ENCODE measurements around the gene GLOD4.
"Not testable (repeated sequence)": the region's sequence is repeated elsewhere in the genome, so short reads cannot be mapped to it uniquely, and the experiment has no call there.

The GLOD4 gene

GRCh38 chr17:801660-802059 is 19.6 kb upstream of the GLOD4 start:
- no peak for DNase-seq

DNA sequence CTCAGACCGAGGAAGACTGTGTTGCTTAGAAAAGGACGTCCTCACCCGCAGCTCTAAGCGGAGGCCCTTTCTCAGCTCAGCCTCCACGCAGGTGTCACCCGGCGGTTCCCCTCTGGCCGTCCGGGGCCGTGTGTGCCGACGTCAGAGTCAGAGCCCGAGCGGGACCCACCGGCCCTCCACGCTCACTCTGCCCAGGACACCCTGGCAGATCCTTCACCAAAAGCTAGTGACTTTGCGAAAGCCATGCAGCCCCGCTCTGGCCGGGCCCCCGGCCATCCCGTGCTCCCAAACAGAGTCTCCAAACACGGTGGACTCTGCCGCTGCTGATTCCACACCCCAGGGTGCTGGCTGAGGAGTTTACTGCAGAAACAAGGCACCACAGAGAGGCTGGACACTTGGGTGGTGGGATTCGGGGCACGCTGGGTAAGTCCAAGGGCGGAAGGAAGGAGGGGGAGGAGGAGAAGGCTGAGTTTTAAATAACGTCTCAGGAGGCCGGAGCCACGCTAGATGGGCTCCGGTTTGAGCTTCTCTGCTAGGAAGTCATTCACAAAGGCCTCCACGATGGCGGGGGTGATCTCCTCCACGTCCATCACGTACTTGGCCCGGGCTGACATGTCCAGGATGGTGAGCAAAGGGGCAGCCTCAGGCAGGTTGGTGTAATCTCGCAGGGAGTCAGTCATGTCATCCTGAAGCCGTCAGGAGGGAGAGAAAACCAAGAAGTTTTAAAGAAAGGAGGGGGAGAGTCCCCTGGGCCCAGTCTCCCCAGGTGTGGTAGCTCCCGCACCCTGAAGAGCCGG is 18.6 kb upstream of the GLOD4 start:
- DNase-seq: no peak

DNA sequence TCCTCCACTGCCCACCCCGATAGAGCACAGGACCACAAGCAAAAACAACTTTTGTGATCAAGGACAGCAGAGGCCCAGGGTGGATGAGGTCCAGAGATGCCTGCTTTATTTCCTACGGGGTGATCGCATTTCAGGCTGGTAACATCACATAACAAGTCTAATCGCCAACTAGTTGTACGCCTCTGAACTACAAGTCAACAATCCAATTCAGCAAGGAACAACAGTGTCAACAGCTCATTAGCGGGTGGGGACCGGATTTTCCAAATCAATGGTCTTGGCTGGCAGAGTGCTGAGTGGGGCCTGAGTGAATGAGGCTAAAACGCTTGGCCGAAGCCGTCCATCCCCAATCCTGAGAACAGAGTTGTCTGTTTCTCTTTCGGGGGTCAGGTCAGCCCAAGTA is 17.2 kb upstream of the GLOD4 start:
- DNase-seq: no peak

DNA sequence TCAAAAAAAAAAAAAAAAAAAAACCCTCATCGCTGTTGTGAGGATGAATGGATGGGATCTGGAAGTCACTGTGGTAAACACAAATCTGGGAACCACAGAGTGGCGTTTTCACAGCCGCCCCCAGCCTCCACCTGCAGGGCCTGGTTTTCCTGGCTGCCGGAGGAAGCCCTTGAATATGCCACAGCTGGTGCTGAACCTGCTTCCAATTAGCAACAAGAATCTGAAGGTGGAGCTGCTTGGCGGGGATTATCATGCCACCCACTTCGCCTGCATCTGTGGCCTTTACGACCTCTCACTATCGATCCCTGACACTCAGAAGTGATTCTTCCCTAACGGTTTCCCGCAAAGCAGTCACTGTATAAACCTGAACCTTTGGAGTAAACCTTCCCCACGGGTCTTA is 16.2 kb upstream of the GLOD4 start:
- no peak for DNase-seq

DNA sequence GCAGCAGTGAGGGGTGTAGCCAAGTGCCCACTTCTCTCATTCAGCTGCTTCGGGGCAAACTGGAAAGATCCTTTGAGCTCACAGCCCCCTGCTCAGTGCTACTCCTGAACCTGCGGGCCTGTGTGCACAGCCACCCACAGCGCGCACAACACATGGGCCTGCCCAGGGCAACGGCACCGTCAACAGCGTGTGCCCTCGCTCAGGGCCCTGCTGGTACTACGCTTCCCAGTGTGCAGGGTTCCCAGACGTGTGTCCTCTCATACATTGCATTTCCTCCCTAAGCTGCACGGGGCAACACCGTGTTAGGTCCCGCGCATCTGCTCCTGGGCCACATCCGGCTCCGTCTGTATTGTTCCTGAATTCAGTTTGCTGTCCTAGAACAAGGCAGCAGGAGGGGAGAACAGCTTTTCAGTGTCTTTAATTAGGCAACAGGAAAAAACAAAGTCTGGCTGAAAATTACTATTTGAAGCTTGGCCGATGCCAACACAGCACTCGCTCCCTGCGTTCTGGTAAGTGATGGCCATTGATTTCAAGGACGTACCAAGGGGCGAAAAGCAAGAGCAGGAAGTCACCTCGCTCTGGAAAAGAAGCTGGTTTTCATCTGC is 15.3 kb upstream of the GLOD4 start:
- DNase-seq: no peak

GRCh38 chr17:796609-797008 is 14.5 kb upstream of the GLOD4 start:
- DNase-seq: no peak

DNA sequence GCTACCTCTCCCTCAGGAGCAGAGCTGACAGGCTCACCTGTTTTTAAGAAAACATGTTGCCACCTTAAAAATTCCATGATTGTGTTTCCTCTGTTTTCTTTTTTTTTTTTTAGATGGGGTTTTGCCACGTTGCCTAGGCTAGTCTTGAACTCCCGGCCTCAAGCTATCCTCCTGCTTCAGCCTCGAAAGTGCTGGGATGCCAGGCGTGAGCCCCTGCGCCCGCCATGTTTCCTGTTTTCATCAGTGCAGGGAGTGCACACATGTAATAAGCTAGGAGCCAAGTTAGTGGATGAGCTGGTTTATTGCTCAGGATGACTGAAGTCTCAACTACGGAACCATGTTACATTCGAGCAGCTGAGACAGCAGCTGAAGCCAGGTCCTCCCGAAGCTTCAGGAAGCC is 13.6 kb upstream of the GLOD4 start:
- DNase-seq: no peak

GRCh38 chr17:795276-795675 is 13.2 kb upstream of the GLOD4 start:
- no peak for DNase-seq

DNA sequence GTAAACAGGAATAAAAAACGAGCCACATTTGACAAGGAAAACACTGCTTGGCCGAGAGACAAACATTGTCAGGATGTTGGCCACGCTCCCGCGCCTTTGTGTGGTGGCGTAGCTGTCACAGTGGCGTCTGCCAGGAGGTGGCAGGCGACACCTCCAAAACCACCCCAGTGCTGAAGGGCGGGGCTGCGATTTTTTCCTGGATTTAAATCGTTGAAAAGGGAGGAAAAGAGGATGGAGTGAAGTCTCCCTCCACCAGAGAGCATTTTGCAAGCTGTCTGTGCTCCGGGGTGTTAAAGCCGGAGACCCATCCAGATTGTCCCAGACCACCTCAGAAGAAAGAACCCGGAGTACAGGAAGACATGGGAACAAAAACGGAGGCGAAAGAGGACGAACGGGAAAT is 12.8 kb upstream of the GLOD4 start:
- peak; percentile 57 for DNase-seq

- DNase-seq: no peak
These were observed 10.2 kb upstream of the GLOD4 start for GRCh38 chr17:792277-792676.

- no peak for DNase-seq
These were observed 9.7 kb upstream of the GLOD4 start for GRCh38 chr17:791829-792228.

GRCh38 chr17:790874-791247 is 8.8 kb upstream of the GLOD4 start:
- not testable (repeated sequence) for DNase-seq

DNA sequence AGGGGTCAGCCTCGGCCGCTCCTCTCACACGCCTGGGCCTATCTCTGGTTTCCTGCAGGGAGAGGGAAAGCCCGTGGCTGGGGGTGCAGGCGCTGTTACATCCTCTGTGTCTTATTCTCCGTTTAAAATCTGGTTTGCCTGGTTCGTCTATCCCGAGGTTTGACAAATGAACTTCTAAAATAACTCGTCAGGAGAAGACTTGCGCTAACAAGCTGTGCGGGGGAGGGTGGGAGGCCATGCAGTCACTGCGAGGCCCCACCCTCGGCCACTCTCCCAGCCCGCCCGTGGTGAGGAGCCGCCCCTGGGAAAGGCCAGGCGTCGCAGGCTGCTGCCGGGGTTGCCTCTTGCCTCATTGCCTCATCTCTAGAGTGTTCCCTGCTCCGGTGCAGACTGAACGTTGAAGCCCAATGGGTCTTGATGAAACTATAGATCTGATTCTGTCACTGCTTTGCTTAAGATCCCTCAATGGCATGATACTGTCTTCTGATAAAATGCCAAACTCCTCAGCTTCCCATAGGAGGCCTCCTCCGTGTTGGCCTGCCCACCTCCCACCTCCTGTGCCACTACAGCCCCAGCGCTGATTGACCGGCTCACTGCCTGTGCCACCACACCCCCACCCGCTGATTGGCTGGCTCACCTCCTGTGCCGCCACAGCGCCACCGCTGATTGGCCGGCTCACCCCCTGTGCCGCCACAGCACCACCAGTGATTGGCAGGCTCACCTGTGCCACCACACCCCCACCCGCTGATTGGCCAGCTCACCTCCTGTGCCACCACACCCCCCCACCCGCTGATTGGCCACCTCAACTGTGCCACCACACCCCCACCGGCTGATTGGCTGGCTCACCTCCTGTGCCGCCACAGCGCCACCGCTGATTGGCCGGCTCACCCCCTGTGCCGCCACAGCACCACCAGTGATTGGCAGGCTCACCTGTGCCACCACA is 8.1 kb upstream of the GLOD4 start:
- not testable (repeated sequence) for DNase-seq

DNA sequence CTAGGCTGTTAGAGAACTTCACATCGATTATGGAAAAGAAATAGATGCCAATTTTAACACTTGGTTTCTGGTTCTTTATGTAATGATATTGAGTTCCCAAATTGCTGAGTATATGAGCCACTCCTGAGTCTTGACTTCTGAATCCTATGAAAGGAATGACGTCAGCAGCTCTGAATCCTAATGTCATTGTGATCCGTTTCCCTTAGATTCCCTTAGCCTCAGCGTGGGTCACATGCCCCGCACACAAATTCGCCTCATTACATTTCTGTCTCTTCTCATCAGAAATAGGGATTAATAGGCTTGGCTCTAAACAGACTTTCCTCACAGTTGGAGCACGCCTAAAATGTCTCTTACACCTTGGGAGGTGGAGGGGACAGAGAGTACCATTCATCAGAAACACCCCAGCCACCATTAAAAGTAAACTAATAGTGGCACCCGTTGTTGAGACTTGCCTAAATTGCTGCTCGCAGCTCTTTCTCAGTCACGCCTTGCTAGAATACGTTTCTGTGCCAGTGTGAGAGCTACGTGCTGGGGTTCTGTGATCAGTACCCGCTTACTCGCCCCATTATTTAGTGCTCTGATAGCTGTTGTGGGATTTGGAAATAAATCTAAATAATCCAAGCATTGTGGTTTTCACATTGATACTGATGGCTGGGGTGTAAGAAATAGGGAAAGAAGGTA is 7.2 kb upstream of the GLOD4 start:
- DNase-seq: no peak

- no peak for DNase-seq
These were observed 6.5 kb upstream of the GLOD4 start for GRCh38 chr17:788551-788950.

- DNase-seq: no peak
These were observed 5.7 kb upstream of the GLOD4 start for GRCh38 chr17:787641-788221.

- DNase-seq: not testable (repeated sequence)
These were observed 3.8 kb upstream of the GLOD4 start for GRCh38 chr17:785901-786300.

DNA sequence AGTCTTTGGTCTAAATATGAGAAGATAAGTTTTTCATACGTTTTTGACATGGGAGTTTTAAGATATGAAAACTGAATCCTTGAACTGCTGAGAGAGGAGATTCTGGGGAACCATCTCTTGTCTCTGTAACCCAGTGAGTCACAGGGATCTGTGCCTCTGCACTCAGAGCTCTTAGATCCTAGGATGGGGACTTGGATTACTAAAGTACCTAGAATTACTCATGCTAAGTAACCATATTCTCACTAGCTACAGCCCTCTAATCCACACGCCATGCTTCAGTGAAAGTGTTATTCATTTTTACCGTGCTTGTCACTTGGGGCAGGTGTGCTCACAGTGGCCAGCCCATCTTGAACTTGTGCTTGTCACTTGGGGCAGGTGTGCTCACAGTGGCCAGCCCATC is 2.1 kb upstream of the GLOD4 start:
- DNase-seq: no peak

DNA sequence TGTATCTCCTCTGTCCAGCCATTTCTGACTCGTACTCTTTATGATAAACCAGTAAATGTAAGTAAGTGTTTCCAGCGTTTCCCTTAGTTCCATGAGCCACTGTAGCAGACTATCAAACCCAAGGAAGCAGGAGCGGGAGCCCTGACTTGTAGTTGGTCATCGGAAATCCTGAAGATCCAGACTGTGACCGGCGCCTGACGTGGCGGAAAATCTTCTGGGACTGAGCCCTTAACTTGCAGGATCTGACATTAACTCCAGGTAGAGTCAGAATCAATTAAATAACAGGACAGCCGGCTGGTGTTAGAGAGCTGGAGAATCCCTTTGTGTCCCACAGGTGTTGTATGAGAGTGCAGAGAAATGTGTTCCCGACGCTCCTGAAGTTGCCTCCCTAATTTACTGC is 4.0 kb downstream of the GLOD4 start:
- no peak for DNase-seq

DNA sequence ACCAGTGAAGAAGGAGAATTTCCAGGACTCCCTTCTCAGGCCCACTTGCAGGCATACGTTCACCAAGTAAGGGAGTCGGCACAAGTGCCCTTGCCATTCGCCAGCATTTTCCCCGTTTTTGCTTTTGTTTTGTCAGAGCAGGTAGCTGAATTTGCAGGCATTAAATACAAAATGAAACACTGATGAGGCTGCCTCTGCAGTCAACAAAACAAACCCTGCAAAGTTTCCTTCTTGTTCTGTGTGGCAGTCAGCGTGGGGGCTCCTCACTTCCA is 7.8 kb downstream of the GLOD4 start:
- no peak for DNase-seq

DNA sequence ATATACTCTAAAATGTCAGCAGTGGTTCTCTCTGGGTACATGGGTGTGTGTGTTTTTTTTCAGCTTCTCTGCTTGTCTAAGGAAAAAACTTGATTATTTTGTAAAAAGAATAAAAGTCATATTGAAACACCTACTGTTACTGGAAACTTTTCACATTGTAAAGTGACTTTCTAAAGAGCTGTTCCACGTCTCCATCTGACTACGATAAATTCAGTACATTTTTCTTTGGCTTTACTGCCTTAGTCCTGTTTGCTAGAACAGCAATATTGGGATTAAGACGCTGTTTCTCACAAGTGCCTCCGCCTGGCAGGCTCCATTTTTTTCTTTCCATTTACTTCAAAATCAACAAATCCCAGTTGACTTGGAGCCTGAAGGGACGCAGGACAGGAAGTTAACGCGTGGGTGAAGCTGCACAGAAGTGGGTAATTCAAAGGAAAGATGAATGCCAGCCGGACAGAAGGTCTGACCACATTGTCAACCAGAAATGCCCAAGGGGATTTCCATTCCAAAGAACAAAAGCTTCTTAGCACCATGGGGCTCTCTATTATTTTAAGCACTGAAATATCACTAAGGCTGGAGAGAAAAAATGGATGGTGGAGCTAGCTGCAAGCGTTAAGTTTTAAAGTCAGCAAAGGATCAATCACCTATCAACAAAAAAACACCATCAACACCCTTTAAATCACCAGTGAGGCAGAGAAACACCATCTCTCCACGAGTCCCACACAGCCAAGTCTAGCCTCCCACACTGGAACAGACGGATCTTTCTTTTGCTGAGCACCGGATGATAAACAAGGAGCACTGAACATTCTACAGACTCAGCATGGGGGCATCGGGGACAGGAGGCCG is 8.4 kb downstream of the GLOD4 start:
- DNase-seq: no peak

GRCh38 chr17:773016-773415 is 9.1 kb downstream of the GLOD4 start:
- DNase-seq: no peak
